ENCODE measurements around the gene CCND1. TPM values are rescaled to one million over a fixed set of nuclear protein-coding genes. Genes with fewer than 3 reads are reported as not detected.

Gene CCND1
- total and polyA plus RNA-seq, 12 donors = 12.1 to 149 (median 80.7) TPM

DNA sequence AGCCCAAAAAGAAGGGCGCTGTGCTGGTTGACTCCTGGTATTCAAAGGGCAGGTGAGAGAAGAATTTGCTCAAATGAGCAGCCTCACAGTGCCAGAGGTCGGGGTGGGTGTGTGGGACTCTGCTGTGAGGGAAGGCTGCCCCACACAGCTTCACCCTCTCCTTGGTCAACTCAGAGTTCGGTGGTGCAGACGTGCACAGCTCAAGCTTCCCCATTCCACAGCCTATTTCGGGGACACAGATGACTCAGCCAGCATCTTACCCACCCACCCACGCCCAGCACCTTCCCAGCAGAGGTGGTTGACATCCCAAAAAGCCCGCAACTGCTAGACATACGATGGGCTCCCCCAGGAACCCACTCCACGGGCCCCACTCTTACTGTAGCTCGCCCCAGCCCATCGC is 46.5 kb upstream of the CCND1 start:
- DNase-seq = no peak
- TF ChIP-seq, protein P1, sequence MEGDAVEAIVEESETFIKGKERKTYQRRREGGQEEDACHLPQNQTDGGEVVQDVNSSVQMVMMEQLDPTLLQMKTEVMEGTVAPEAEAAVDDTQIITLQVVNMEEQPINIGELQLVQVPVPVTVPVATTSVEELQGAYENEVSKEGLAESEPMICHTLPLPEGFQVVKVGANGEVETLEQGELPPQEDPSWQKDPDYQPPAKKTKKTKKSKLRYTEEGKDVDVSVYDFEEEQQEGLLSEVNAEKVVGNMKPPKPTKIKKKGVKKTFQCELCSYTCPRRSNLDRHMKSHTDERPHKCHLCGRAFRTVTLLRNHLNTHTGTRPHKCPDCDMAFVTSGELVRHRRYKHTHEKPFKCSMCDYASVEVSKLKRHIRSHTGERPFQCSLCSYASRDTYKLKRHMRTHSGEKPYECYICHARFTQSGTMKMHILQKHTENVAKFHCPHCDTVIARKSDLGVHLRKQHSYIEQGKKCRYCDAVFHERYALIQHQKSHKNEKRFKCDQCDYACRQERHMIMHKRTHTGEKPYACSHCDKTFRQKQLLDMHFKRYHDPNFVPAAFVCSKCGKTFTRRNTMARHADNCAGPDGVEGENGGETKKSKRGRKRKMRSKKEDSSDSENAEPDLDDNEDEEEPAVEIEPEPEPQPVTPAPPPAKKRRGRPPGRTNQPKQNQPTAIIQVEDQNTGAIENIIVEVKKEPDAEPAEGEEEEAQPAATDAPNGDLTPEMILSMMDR (IDR thresholded peaks at IDR 0.05) = no peak
- no peak for TF ChIP-seq POLR2A (IDR thresholded peaks at IDR 0.05)
- WGBS, 4 donors = 84 to 90% (median 85%) methylated on average over 6 to 11 of the region's 11 CpGs
- no peak overlapping the region for H3K4me3 ChIP-seq
- H3K9me3 ChIP-seq (replicated peaks in 1 of 3) = no peaks in the 10 kb centered on the region
- H3K4me1 ChIP-seq (replicated peaks in 1 of 2) = no peaks in the 10 kb centered on the region
- H3K27ac ChIP-seq = no peak overlapping the region
- intact Hi-C loops (cut with DNase I) = no loop called here
- no peaks in the 10 kb centered on the region for H3K27me3 ChIP-seq
- H3K36me3 ChIP-seq (replicated peaks in 1 of 2) = no peaks in the 10 kb centered on the region

DNA sequence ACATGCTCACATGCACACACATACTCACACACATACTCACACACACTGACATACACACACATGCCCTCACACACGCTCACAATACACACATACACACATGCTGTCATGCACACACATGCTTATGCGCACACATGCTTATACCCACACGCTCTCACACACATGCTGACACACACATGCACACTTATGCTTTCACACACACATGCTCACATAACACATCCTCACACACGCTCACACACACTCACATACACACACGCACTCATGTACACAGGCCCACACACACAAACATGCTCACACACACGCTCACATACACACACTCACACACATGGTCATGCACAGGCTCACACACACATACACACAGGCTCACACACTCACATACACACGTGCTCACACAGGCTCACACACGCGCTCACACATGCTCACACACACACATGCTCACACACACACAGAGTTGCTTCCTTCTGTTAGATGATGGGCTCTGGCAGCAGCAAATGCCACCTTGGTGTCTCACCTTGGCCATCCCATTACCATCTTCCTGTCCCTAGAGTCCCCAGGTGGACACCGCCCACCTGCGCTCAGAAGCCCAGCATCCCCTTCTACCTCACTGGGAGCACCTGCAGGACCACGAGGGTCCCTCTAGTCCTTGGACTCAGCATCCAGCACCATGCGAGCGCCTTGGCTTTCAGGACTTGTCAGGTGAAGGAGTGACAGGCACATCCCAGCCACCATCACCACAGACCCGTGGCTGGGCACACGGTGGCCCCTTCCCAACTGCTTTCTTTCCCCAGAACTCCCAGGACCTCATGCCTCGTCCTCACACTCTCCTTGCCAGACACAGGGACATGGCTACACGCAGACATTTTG is 44.9 kb upstream of the CCND1 start:
- WGBS, 4 donors = 67 to 80% (median 79%) methylated on average over 14 to 18 of the region's 18 CpGs
- TF ChIP-seq, protein P1 (IDR thresholded peaks at IDR 0.05) = no peak
- TF ChIP-seq POLR2A (IDR thresholded peaks at IDR 0.05) = no peak
- intact Hi-C loops (cut with DNase I) = no loop called here

DNA sequence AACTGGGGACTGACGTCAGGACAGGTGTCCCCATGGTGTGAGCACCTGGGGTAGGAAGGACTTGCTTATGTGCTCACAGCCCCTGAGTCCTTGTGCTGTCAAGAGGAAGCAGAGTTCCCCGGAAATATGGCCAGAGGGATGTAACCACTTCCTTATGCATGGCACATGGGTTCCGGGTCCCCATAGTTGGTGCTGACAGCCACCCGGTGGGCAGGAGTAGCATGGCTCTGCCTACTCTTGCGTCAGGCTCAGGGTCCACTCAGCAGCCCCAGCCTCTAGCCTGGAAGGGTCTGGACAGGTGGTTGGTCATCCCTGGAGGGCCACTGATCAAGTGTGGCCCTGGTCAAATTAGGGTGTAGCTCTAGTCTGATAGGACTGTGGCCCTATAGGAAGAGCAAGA is 42.8 kb upstream of the CCND1 start:
- H3K27me3 ChIP-seq = no peaks in the 10 kb centered on the region
- H3K27ac ChIP-seq = no peak overlapping the region
- no peaks in the 10 kb centered on the region for H3K4me1 ChIP-seq (replicated peaks in 1 of 2)
- no peaks in the 10 kb centered on the region for H3K9me3 ChIP-seq (replicated peaks in 1 of 3)
- TF ChIP-seq POLR2A (IDR thresholded peaks at IDR 0.05) = no peak
- TF ChIP-seq, protein P1 (IDR thresholded peaks at IDR 0.05) = peak in 1 of 6 experiments; percentile 7
- WGBS, 4 donors = 58 to 63% (median 60%) methylated on average over 2 to 5 of the region's 5 CpGs
- H3K4me3 ChIP-seq = no peak overlapping the region
- H3K36me3 ChIP-seq (replicated peaks in 1 of 2) = no peaks in the 10 kb centered on the region
- DNase-seq = peak in 1 of 7 donors; percentile 9
- intact Hi-C loops (cut with DNase I) = no loop called here

More for the DNA sequence above, 44.9 kb upstream of the CCND1 start:
- no peaks in the 10 kb centered on the region for H3K36me3 ChIP-seq (replicated peaks in 1 of 2)
- H3K9me3 ChIP-seq (replicated peaks in 1 of 3) = no peaks in the 10 kb centered on the region
- no peak overlapping the region for H3K27ac ChIP-seq
- H3K4me1 ChIP-seq (replicated peaks in 1 of 2) = no peaks in the 10 kb centered on the region
- DNase-seq = peak in 1 of 7 donors; percentile 6
- no peak overlapping the region for H3K4me3 ChIP-seq
- H3K27me3 ChIP-seq = no peaks in the 10 kb centered on the region

DNA sequence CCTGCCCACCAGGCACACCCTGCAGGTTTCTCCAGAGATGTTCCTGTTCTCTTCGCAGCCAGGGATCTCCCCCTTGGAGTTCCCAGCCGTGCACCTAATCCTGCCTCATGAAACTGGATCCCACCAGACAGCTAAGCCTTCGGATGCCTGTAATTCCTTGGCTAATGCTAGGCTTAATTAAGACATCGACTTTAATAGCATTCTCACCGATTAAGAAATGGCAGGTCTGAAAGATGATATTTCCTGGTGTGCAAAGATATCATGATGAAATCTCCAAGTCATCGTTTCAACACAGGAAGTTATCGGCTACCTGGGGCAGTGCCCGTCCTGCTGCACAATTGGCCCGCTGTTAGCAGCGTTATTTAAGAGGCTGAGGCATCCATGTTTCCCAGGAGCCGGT is 41.5 kb upstream of the CCND1 start:
- no peaks in the 10 kb centered on the region for H3K27me3 ChIP-seq
- H3K4me3 ChIP-seq = no peak overlapping the region
- no peak overlapping the region for H3K27ac ChIP-seq
- intact Hi-C loops (cut with DNase I) = no loop called here
- 68 to 77% (median 73%) methylated on average over 11 of the region's 11 CpGs for WGBS, 4 donors
- H3K4me1 ChIP-seq (replicated peaks in 1 of 2) = no peaks in the 10 kb centered on the region
- no peak for DNase-seq
- no peaks in the 10 kb centered on the region for H3K36me3 ChIP-seq (replicated peaks in 1 of 2)
- TF ChIP-seq, protein P1 (IDR thresholded peaks at IDR 0.05) = no peak
- no peak for TF ChIP-seq POLR2A (IDR thresholded peaks at IDR 0.05)
- no peaks in the 10 kb centered on the region for H3K9me3 ChIP-seq (replicated peaks in 1 of 3)
